H9 (cell line): ENCODE data around the gene PDE12. TPM values are rescaled to one million over a fixed set of nuclear protein-coding genes. Genes with fewer than 3 reads are reported as not detected.

Experiments used
- DNase-seq: peaks from one replicate; pipeline ENCODE4 v3.0.0-alpha.2; 2017
- H2AFZ ChIP-seq: one replicate; pipeline ENCODE4 v1.6.1; 2013; ENCODE audit warnings: mild to moderate bottlenecking, low read length, control low read depth, moderate library complexity
- H2AK5ac ChIP-seq: 2 replicates; pipeline ENCODE4 v1.6.1; 2013; ENCODE audit warnings: low read length, control low read depth, mixed read lengths; ENCODE audit not compliant: insufficient read length
- H2BK120ac ChIP-seq: one replicate; pipeline ENCODE4 v1.6.1; 2013; ENCODE audit warnings: low read depth, mild to moderate bottlenecking, low read length, control low read depth, inconsistent platforms; ENCODE audit not compliant: poor library complexity, severe bottlenecking
- H2BK12ac ChIP-seq: 2 replicates; pipeline ENCODE4 v1.6.1; 2013; ENCODE audit warnings: low read length, control low read depth, mixed read lengths, low read depth; ENCODE audit not compliant: insufficient read length
- H2BK15ac ChIP-seq: 2 replicates; pipeline ENCODE4 v1.6.1; 2013; ENCODE audit warnings: low read depth, low read length, control low read depth
- H2BK20ac ChIP-seq: one replicate; pipeline ENCODE4 v1.6.1; 2013; ENCODE audit warnings: low read depth, mild to moderate bottlenecking, low read length, control low read depth, inconsistent platforms; ENCODE audit not compliant: poor library complexity, severe bottlenecking
- H2BK5ac ChIP-seq: 2 replicates; pipeline ENCODE4 v1.6.1; 2013; ENCODE audit warnings: low read length, control low read depth, mixed read lengths; ENCODE audit not compliant: insufficient read length
- H3K14ac ChIP-seq: 2 replicates; pipeline ENCODE4 v1.6.1; 2013; ENCODE audit warnings: low read length, control low read depth; ENCODE audit not compliant: insufficient read depth
- H3K18ac ChIP-seq: 2 replicates; pipeline ENCODE4 v1.6.1; 2013; ENCODE audit warnings: low read depth, mild to moderate bottlenecking, mixed read lengths, low read length, control low read depth; ENCODE audit not compliant: insufficient read length
- H3K23ac ChIP-seq: 2 replicates; pipeline ENCODE4 v1.6.1; 2013; ENCODE audit warnings: low read length, control low read depth, mixed read lengths, low read depth; ENCODE audit not compliant: insufficient read length
- H3K23me2 ChIP-seq: 2 replicates; pipeline ENCODE4 v1.6.1; 2013; ENCODE audit warnings: low read depth, mild to moderate bottlenecking, mixed read lengths, low read length, control low read depth; ENCODE audit not compliant: insufficient read length, poor library complexity, severe bottlenecking
- H3K27ac ChIP-seq: 2 replicates; pipeline ENCODE4 v1.5.1; 2013; ENCODE audit warnings: low read length, control low read depth, mixed read lengths, low read depth; ENCODE audit not compliant: insufficient read length
- H3K27me3 ChIP-seq: 2 replicates; pipeline ENCODE4 v1.6.1; 2013; ENCODE audit warnings: low read length, control low read depth, inconsistent platforms; ENCODE audit not compliant: insufficient read depth
- H3K4ac ChIP-seq: 2 replicates; pipeline ENCODE4 v1.6.1; 2013; ENCODE audit warnings: low read depth, mild to moderate bottlenecking, control low read depth, inconsistent platforms, low read length, moderate library complexity
- H3K4me1 ChIP-seq: 2 replicates; pipeline ENCODE4 v1.6.1; 2013; ENCODE audit warnings: low read length, control low read depth, inconsistent platforms; ENCODE audit not compliant: insufficient read depth
- H3K4me2 ChIP-seq: 2 replicates; pipeline ENCODE4 v1.6.1; 2013; ENCODE audit warnings: low read length, control low read depth, mixed read lengths; ENCODE audit not compliant: insufficient read length, insufficient read depth
- H3K56ac ChIP-seq: 2 replicates; pipeline ENCODE4 v1.6.1; 2013; ENCODE audit warnings: low read depth, mild to moderate bottlenecking, mixed read lengths, low read length, control low read depth; ENCODE audit not compliant: insufficient read length
- H3K79me1 ChIP-seq: 2 replicates; pipeline ENCODE4 v1.6.1; 2013; ENCODE audit warnings: low read depth, mild to moderate bottlenecking, moderate library complexity, low read length, control low read depth, inconsistent platforms; ENCODE audit not compliant: insufficient read depth, poor library complexity, severe bottlenecking
- H3K79me2 ChIP-seq: 2 replicates; pipeline ENCODE4 v1.6.1; 2013; ENCODE audit warnings: low read length, control low read depth, inconsistent platforms; ENCODE audit not compliant: insufficient read depth
- H3K9ac ChIP-seq: 2 replicates; pipeline ENCODE4 v1.6.1; 2013; ENCODE audit warnings: low read length, control low read depth, mixed read lengths; ENCODE audit not compliant: insufficient read length; ENCODE audit errors: extremely low read depth
- H3K9me3 ChIP-seq: one replicate; pipeline ENCODE4 v1.6.1; 2013; ENCODE audit warnings: low read depth, low read length, inconsistent platforms; ENCODE audit not compliant: control insufficient read depth
- H3T11ph ChIP-seq: one replicate; pipeline ENCODE4 v1.6.1; 2013; ENCODE audit warnings: mild to moderate bottlenecking, low read length, control low read depth, inconsistent platforms
- H4K20me1 ChIP-seq: one replicate; pipeline ENCODE4 v1.6.1; 2013; ENCODE audit not compliant: control insufficient read depth, insufficient read length, insufficient read depth
- H4K5ac ChIP-seq: 2 replicates; pipeline ENCODE4 v1.6.1; 2013; ENCODE audit warnings: low read depth, mild to moderate bottlenecking, mixed read lengths, low read length, control low read depth; ENCODE audit not compliant: insufficient read length
- H4K8ac ChIP-seq: replicated peaks from 2 replicates; pipeline ENCODE4 v1.6.1; 2013; ENCODE audit warnings: low read length, control low read depth, mixed read lengths, low read depth; ENCODE audit not compliant: insufficient read length
- H4K91ac ChIP-seq: 2 replicates; pipeline ENCODE4 v1.6.1; 2013; ENCODE audit warnings: low read depth, mild to moderate bottlenecking, moderate library complexity, mixed read lengths, low read length, control low read depth; ENCODE audit not compliant: insufficient read length
- H3K27ac Mint-ChIP-seq, 3 experiments: 2 replicates in 2 of 3; 3 replicates in 1 of 3; pipeline ENCODE4 v1.8.0; 2020 to 2021; ENCODE audit warnings: mixed read lengths in 3 of 3, mild to moderate bottlenecking in 1 of 3, moderate library complexity in 1 of 3
- H3K27me3 Mint-ChIP-seq: 2 replicates; pipeline ENCODE4 v1.8.0; 2021; ENCODE audit warnings: low read depth, mild to moderate bottlenecking, moderate library complexity, mixed read lengths
- H3K36me3 Mint-ChIP-seq, 3 experiments: 2 replicates in 2 of 3; 3 replicates in 1 of 3; pipeline ENCODE4 v1.8.0; 2020 to 2021; ENCODE audit warnings: low read depth in 3 of 3, mixed read lengths in 3 of 3; ENCODE audit not compliant: insufficient read depth in 1 of 3
- H3K4me1 Mint-ChIP-seq, 2 experiments: 2 replicates each; pipeline ENCODE4 v1.8.0; 2020; ENCODE audit warnings: mixed read lengths in 2 of 2
- H3K4me3 Mint-ChIP-seq, 2 experiments: 2 replicates in 1 of 2; 3 replicates in 1 of 2; pipeline ENCODE4 v1.8.0; 2020 to 2021; ENCODE audit warnings: mild to moderate bottlenecking in 2 of 2, mixed read lengths in 2 of 2, moderate library complexity in 1 of 2
- H3K9me3 Mint-ChIP-seq, 2 experiments: 2 replicates in 1 of 2; 3 replicates in 1 of 2; pipeline ENCODE4 v1.8.0; 2020; ENCODE audit warnings: mild to moderate bottlenecking in 2 of 2, mixed read lengths in 2 of 2, moderate library complexity in 1 of 2
- CTCF ChIP-seq: fragments of 200-600 bp; sonication (generic); conservative IDR thresholded peaks from 3 replicates; pipeline ENCODE4 v1.8.0; 2021; ENCODE audit warnings: antibody characterized with exemption, mild to moderate bottlenecking
- WGBS: extraction: QIAGEN DNeasy Blood & Tissue Kit; methylation state at CpG from one replicate; pipeline ENCODE4 v1.1.7; 2013; ENCODE audit warnings: missing lambda C conversion rate, low lambda C conversion rate, mixed read lengths; ENCODE audit not compliant: insufficient read length; ENCODE audit errors: extremely low coverage; 5-methylcytosine and 5-hydroxymethylcytosine counted together
- total RNA-seq: library from RNA; stranded (reverse); gene quantifications from 2 replicates; pipeline ENCODE4 v1.2.1, GENCODE V29; 2021

Gene PDE12
- total RNA-seq, 1 experiment from 2014 or later = 18.9 TPM

GRCh38 chr3:57586778-57587177 lies 30.7 kb downstream of the PDE12 start:
- no peaks in the 10 kb centered on the region for H4K20me1 ChIP-seq
- TF ChIP-seq CTCF = no peak
- no CpG with 5 or more reads among the region's 6 CpGs for WGBS

More at GRCh38 chr3:57586778-57587177, 30.7 kb downstream of the PDE12 start:
- Histone ChIP-seq H2BK15ac (no peak overlapping the region), H2AFZ (no peak overlapping the region), H2BK20ac (no peak overlapping the region), H4K8ac (no peak overlapping the region), H3K79me1 (peaks cover 3% of the 10 kb centered on the region), H3K4me1 (no peaks in the 10 kb centered on the region), H3K56ac (no peak overlapping the region), H3K23ac (no peak overlapping the region), H3K18ac (no peak overlapping the region), H2AK5ac (no peak overlapping the region), H3K27ac (no peak overlapping the region), H3K9ac (no peak overlapping the region), H3T11ph (no peak overlapping the region), H3K23me2 (no peaks in the 10 kb centered on the region), H3K4ac (no peak overlapping the region), H4K5ac (no peak overlapping the region), H3K4me2 (no peak overlapping the region), H2BK120ac (no peak overlapping the region), H2BK12ac (no peak overlapping the region), H3K9me3 (no peaks in the 10 kb centered on the region), H3K14ac (no peak overlapping the region), H4K91ac (no peak overlapping the region), H3K79me2 (peaks cover 23% of the 10 kb centered on the region; the same call in 1 of the 2 replicates), H2BK5ac (no peak overlapping the region), H3K27me3 (no peaks in the 10 kb centered on the region)
- H3K27me3 Mint-ChIP-seq = no peaks in the 10 kb centered on the region
- H3K4me3 Mint-ChIP-seq = no peak overlapping the region
- peaks cover 7 to 24% (median 14%) of the 10 kb centered on the region in 3 experiments; a peak in 6 of 7 replicates for H3K36me3 Mint-ChIP-seq
- H3K9me3 Mint-ChIP-seq = no peaks in the 10 kb centered on the region
- H3K27ac Mint-ChIP-seq = peak overlapping the region in 2 of 3 experiments; percentile 16 to 19; a peak in 1 of 7 replicates
- H3K4me1 Mint-ChIP-seq = peaks cover 0 to 7% of the 10 kb centered on the region in 2 experiments; a peak in 1 of 4 replicates
- no peak for DNase-seq
